8988T (cell line): ENCODE results near the gene SNX33.
"Not testable (repeated sequence)": the region's sequence is repeated elsewhere in the genome, so short reads cannot be mapped to it uniquely, and the experiment has no call there.

ENCODE experiments used
- DNase-seq: peaks from one replicate; pipeline ENCODE4 v3.0.0; 2011

SNX33 gene

GRCh38 chr15:75662823-75663519 lies 15.3 kb downstream of the SNX33 start:
- no peak for DNase-seq

- no peak for DNase-seq
Observed at GRCh38 chr15:75663931-75664421, 16.3 kb downstream of the SNX33 start.

GRCh38 chr15:75666823-75667501 lies 19.2 kb downstream of the SNX33 start:
- peak; percentile 75 for DNase-seq

- peak; percentile 55 for DNase-seq
Observed at GRCh38 chr15:75669191-75669878, 21.6 kb downstream of the SNX33 start.

DNA sequence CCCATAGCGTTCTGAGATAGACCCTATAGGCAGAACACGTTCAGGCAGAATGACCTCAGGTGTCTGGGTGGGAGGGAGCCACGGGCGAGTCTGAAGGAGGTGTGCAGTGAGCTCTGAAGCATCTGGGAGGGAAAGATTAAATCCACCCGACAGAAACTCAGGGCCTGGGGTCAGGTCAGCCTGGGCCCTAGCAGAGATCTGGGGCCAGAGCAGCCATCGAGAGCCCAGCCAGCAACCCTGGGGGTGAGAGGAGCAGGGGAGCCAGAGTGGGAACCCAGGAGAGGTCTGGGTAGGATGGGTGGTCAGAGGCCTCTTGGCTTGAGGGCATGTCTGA lies 22.1 kb downstream of the SNX33 start:
- no peak for DNase-seq

DNA sequence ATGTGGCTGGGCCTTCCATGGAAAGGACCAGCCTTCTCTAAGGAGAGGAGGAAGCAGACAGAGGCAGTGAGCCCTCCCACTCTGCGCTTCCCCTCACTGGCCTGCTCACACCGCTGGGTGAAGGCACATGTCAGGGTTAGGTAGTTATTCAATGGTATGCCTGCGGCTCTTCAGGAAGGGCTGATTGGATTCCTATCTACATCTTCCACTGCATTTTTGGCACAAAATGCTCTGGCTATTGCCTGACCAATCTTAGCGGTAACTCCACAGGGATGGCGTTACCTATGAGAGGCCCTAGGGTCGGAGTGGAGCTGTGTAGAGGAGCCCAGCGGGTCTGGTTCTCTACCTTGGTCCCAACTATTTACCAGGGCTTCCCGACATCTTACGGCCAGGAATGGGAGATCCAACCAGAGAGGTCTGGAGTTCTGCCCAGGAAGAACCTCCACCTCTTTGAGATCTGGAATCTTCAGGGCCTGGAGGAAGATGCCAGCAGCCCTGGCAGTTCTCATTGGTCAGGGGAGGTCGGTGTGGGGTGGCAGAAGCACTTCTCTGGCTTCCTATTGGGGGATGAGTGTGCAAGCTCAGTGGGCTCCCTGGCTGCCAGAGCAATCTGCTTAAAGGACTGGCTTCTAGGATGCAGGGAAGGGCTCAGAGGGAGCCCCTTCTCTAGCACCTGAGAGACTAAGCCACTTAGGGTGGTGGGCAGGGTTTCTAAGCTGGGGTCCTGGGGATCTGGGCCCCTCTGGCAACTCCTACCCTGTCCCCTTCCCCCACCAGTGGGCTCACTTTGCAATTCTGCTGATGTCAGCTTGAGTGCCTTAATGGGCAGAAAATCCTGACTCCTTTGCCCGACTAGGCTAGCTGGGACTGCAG lies 24.3 kb downstream of the SNX33 start:
- no peak for DNase-seq

- no peak for DNase-seq
Observed at GRCh38 chr15:75672646-75673425, 25.1 kb downstream of the SNX33 start.

DNA sequence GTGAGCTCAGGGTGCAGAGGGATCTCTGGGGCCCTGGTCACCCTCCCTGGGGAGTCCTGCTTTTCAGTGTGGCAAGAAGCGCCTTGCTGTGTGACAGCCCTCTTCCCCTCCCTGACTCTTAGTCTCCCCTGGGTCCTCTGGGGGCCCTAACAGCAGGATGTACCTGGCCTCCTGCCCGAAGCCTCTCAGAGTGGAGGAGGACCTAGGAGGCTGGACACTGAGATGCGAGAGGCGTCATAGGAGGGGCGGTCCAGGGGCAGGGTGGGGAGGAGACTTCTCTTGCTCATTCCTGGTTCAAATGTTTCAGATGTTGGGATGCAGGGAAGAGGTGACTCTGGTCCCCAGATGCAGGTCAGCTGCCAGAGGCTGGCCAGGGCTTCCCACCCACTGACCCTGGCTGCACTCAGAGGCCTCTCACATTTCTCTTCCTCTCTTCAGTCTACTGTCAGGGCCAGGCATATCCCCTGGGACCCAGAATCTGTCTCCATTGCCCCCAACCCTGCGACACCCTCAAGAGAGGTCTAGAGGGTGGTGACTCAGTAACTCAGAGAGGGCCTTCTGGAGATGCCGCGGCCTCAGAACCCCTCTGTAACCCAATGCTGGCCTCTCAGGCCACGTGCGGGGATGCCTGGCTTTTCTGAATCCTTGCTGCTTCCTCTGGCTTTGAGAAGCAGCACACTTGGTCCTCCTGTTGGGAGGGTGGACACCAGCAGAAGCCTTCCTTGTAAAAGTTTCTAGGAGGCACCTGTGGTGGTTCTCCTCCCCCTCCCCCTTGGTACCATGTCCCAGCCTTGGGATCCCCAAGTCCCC lies 25.9 kb downstream of the SNX33 start:
- no peak for DNase-seq

- no peak for DNase-seq
Observed at GRCh38 chr15:75674366-75674765, 26.7 kb downstream of the SNX33 start.

- DNase-seq, result no peak
Observed at GRCh38 chr15:75675579-75676404, 28.1 kb downstream of the SNX33 start.

DNA sequence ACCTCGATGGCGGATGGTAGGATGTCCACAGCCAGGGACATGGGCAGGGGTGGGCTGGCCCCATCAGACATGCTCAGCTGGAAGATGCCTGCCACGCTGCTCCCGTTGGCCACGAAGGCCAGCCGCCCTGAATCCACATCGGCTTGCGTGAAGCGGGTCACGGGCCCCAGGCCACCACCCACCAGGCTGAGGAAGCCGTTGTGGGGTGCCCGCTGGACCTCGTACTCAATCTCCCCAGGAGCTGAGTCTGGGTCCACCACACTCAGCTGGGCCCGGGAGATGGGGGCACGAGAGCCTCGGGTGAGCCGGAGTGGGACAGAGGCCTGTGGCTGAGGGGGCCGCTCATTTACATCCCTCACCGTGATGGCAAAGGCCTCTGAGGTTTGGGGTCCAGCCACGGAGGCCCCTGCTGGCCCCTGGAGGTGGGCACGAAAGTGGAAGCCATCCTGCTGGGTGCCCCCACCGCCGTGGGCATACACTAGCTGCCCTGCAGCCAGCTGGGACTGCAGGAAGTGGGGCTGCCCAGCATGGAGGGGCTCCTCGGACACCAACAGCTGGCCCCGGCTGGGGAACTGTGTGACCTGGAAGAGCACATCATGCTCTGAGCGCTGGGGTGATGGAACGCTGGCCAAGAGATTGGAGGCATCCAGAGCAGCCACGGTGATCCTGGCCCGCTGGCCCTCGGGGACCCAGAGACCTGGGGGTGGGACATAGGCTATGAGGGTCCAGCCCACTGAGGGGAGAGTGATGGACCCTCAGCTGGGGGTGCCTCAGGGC lies 29.2 kb downstream of the SNX33 start:
- DNase-seq, result no peak

DNA sequence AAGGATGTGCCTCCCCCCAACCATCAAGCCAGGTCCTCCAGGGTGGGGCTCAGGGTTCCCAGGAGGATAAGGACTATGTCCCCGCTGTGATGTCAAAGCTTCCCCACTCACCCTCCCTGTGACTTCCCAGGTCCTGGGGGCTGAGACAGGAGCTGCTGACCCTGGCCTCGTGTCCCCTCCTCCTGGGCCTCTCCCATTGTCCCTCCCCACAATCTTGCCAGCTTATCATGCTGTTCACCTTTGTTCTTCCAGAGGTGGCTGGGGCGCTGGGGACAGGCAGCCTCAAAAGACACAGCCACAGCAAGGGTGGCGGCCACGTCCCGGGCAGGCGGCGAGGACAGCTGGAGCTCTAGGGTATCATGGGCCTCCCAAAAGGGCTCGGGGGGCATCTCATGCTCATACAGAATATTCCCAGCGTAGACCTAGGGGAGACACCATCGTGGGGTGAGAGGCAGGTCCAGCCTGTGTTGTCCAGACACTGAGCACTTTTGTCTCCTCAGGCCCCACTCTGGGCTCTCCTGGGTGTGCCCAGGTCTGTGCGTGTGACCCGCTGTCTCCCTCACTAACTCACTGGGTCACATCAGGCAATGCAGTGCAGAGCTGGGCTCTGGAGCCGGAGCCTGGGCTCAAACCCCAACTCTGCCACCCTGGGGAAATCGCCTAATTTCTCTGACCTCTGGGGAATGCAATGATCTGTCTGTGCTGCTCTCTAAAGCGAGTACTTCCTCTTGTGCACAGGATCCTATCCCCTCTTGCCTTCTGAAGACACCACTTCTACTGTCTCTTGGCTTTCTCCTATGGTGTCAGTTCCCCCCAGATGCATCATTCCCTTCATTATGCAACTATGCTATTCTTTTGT lies 30.0 kb downstream of the SNX33 start:
- no peak for DNase-seq

- not testable (repeated sequence) for DNase-seq
Observed at GRCh38 chr15:75678324-75678690, 30.6 kb downstream of the SNX33 start.

GRCh38 chr15:75680007-75680789 lies 32.5 kb downstream of the SNX33 start:
- DNase-seq, result no peak

- DNase-seq, result no peak
Observed at GRCh38 chr15:75682181-75683135, 34.7 kb downstream of the SNX33 start.

DNA sequence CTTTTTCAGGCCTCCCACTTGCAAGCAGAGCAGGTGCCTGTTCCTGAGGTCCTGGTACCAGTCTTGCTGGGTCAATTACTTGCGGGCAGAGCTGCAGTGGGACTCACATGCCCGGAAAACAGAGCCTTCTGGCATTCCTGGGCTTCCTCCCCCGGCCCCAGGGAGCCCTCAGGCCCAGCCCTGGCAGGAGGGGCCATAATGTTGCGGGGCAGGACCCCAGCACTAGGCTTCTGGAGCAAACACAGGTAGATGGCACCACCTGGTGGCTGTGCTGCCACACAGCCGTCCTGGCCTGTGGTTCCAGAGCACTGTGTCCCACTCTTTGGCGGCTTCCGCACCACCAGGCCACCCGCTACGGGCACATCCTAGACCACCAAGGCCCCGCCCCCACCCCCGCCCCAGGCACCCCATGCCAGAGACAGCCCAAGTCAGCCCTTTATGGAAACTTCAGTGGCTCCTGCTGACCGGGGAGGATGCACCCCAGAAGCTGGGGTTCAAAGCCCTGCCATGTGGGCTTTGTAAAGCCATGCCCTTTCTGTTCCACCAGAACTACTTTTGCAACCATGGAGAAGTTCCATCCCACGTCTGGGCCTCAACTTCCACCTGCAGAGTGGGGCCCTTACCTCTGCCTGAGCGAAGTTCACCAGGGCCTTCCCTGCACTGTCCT lies 36.1 kb downstream of the SNX33 start:
- peak; percentile 83 for DNase-seq
